ENCODE results near the gene AIDA.

- TF ChIP-seq CTCF (IDR thresholded peaks at IDR 0.05; ENCODE audit: borderline replicate concordance, extremely low read depth, low read length, poor library complexity, severe bottlenecking), result no peak
- TF ChIP-seq EZH2 (IDR thresholded peaks at IDR 0.05; ENCODE audit: borderline replicate concordance, low read depth, low read length, severe bottlenecking), result no peak
Measured at GRCh38 chr1:222663431-222663934, 48.8 kb downstream of the AIDA start.

Measured in DND-41 (cell line).